HepG2 (cell line): ENCODE data around the gene GRIK3.

Experiments used
- ADNP ChIP-seq: sonication (generic); formaldehyde crosslinking; IDR thresholded peaks from 2 replicates; pipeline ENCODE4 v1.4.0; 2020; ENCODE audit warnings: missing genetic modification reagents
- CTCF ChIP-seq: sonication (generic); formaldehyde crosslinking; IDR thresholded peaks from 2 replicates; pipeline ENCODE4 v1.5.0; 2020; ENCODE audit warnings: mild to moderate bottlenecking, missing genetic modification reagents, moderate library complexity
- MAF1 ChIP-seq: sonication (generic); formaldehyde crosslinking; IDR thresholded peaks from 2 replicates; pipeline ENCODE4 v1.5.0; 2020; ENCODE audit warnings: missing genetic modification reagents, borderline replicate concordance
- POLR2A ChIP-seq, 2 experiments: IDR thresholded peaks; 2 replicates each; pipeline ENCODE4 v1.6.1; 2011; ENCODE audit warnings: low read depth in 2 of 2, low read length in 2 of 2, mild to moderate bottlenecking in 1 of 2, moderate library complexity in 1 of 2; ENCODE audit not compliant: insufficient read depth in 1 of 2
- RAD21 ChIP-seq: fragments of 450-650 bp; formaldehyde crosslinking; IDR thresholded peaks from 2 replicates; pipeline ENCODE4 v1.5.0; 2020; ENCODE audit warnings: mild to moderate bottlenecking
- ZBED4 ChIP-seq: sonication (generic); formaldehyde crosslinking; IDR thresholded peaks from 2 replicates; pipeline ENCODE4 v1.4.0; 2020; ENCODE audit warnings: missing genetic modification reagents, borderline replicate concordance
- ZBTB33 ChIP-seq: sonication (generic); formaldehyde crosslinking; IDR thresholded peaks from 2 replicates; pipeline ENCODE4 v1.4.0; 2020; ENCODE audit warnings: missing genetic modification reagents
- ZNF335 ChIP-seq: sonication (generic); formaldehyde crosslinking; IDR thresholded peaks from 2 replicates; pipeline ENCODE4 v1.4.0; 2020; ENCODE audit warnings: missing genetic modification reagents
- ZNF616 ChIP-seq: sonication (generic); formaldehyde crosslinking; IDR thresholded peaks from 2 replicates; pipeline ENCODE4 v1.5.0; 2020; ENCODE audit warnings: low read depth, mild to moderate bottlenecking, missing genetic modification reagents

DNA sequence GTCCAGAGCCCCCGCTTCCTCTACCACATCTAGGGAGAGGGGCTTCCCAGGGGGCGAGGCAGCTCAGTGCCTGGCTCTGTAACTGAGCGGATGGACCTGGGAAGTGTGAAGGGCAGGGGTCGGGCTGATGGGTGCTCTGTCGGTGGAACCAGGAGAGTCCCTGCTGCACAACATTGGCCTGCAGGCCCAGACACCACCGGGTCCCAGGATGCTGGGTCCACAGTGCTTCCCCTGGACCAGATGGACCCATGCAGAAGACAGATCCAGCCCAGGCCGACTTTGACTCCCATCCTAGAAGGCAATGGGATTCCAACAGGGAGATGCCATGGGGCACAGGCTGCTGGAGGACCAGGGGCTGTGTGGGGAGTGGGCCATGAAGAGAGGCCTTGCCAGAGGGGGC is 212.9 kb downstream of the GRIK3 start:
- no peak for TF ChIP-seq ZBTB33 (CRISPR knock-in tag)
- TF ChIP-seq ZNF616 (CRISPR knock-in tag): no peak
- TF ChIP-seq POLR2A (IDR thresholded peaks at IDR 0.05; ENCODE audit: insufficient read depth in 1 of 2, low read depth in 2 of 2, low read length in 2 of 2): no peak
- no peak for TF ChIP-seq ADNP (CRISPR knock-in tag)
- no peak for TF ChIP-seq RAD21 (CRISPR knock-in tag)
- no peak for TF ChIP-seq ZBED4
- TF ChIP-seq MAF1 (CRISPR knock-in tag): no peak
- TF ChIP-seq ZNF335 (CRISPR knock-in tag): no peak
- TF ChIP-seq CTCF: no peak
